ENCODE measurements around the gene ZMYND8.
A peak's percentile ranks its signal among the peaks of the same experiment; 100 is the strongest.

- TF ChIP-seq CTCF (IDR thresholded peaks at IDR 0.05), result no peak
- TF ChIP-seq POLR2A (IDR thresholded peaks at IDR 0.05), result no peak
- TF ChIP-seq EP300 (IDR thresholded peaks at IDR 0.05), result no peak
- peak in 3 of 4 donors; percentile 40 to 62 (median 40) for TF ChIP-seq POLR2AphosphoS5 (IDR thresholded peaks at IDR 0.05)
Measured at GRCh38 chr20:47241345-47241781, 115.1 kb downstream of the ZMYND8 start.
